Stimulated activated CD8-positive, alpha-beta memory T cell treated with anti-CD3 and anti-CD28 coated beads, Interleukin-7, amount 100 ng/mL, for 48 hours (primary cell): ENCODE data around the gene YPEL5.
A peak's percentile ranks its signal among the peaks of the same experiment; 100 is the strongest.
"Not testable (repeated sequence)": the region's sequence is repeated elsewhere in the genome, so short reads cannot be mapped to it uniquely, and the experiment has no call there.

Experiments
- DNase-seq, 2 donors: peaks; one replicate each; pipeline ENCODE4 v3.0.0-alpha.2; 2020; ENCODE audit warnings: low read depth in 1 of 2; ENCODE audit errors: extremely low read depth in 1 of 2

Gene YPEL5

GRCh38 chr2:30136764-30137444 is 9.9 kb upstream of the YPEL5 start:
- no peak for DNase-seq

GRCh38 chr2:30139131-30139870 is 7.5 kb upstream of the YPEL5 start:
- DNase-seq: no peak

- no peak for DNase-seq
Measured at GRCh38 chr2:30141136-30141535, 5.7 kb upstream of the YPEL5 start.

GRCh38 chr2:30144260-30144659 is 2.5 kb upstream of the YPEL5 start:
- no peak for DNase-seq

- DNase-seq: not testable (repeated sequence)
Measured at GRCh38 chr2:30144951-30145350, 1.9 kb upstream of the YPEL5 start.

- DNase-seq: no peak
Measured at GRCh38 chr2:30145826-30146336, 926 bp upstream of the YPEL5 start.

- no peak for DNase-seq
Measured at GRCh38 chr2:30147196-30147714, 448 bp downstream of the YPEL5 start.

GRCh38 chr2:30147715-30148610 is 1.2 kb downstream of the YPEL5 start:
- DNase-seq: peak; percentile 55 to 62

- no peak for DNase-seq
Measured at GRCh38 chr2:30148850-30149249, 2.0 kb downstream of the YPEL5 start.

- DNase-seq: no peak
Measured at GRCh38 chr2:30149513-30149912, 2.7 kb downstream of the YPEL5 start.

- no peak for DNase-seq
Measured at GRCh38 chr2:30149976-30150375, 3.2 kb downstream of the YPEL5 start.

- DNase-seq: no peak
Measured at GRCh38 chr2:30150786-30151185, 4.0 kb downstream of the YPEL5 start.

GRCh38 chr2:30152385-30152784 is 5.6 kb downstream of the YPEL5 start:
- DNase-seq: no peak

- DNase-seq: no peak
Measured at GRCh38 chr2:30155202-30155601, 8.4 kb downstream of the YPEL5 start.

GRCh38 chr2:30155889-30156658 is 9.3 kb downstream of the YPEL5 start:
- no peak for DNase-seq

GRCh38 chr2:30157616-30158015 is 10.8 kb downstream of the YPEL5 start:
- DNase-seq: no peak

GRCh38 chr2:30159766-30160165 is 13.0 kb downstream of the YPEL5 start:
- DNase-seq: no peak

- DNase-seq: no peak
Measured at GRCh38 chr2:30161929-30162706, 15.3 kb downstream of the YPEL5 start.

- no peak for DNase-seq
Measured at GRCh38 chr2:30162806-30163205, 16.0 kb downstream of the YPEL5 start.
